ENCODE measurements around the gene CASKIN2. TPM values are rescaled to one million over a fixed set of nuclear protein-coding genes. Genes with fewer than 3 reads are reported as not detected.

Gene CASKIN2
- total and polyA plus RNA-seq, 9 donors: 11.4 to 27.9 (median 23.8) TPM

DNA sequence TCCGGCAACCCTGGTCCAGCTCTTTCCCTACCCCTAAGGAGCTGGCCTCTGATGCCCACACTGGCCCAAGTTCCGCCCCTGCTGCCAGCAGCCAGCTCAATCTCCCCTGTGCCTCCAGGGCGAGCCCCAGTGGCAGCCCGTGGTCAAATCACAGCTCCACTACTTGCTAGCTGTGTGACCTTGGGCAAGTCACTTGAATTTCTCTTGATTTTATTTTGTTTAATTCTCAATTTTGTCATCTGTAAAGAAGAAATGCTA, 10.3 kb downstream of the CASKIN2 start:
- no peaks in the 10 kb centered on the region for H3K9me3 ChIP-seq (replicated peaks; ENCODE audit: control insufficient read depth, low read depth, low read length)
- 100% methylated on average over 2 of the region's 4 CpGs for WGBS (ENCODE audit: insufficient coverage)
- no peak for DNase-seq
- peaks cover 45% of the 10 kb centered on the region for H3K4me1 ChIP-seq (ENCODE audit: control insufficient read depth, insufficient read depth, low read length)
- no peak overlapping the region for H3K27ac ChIP-seq (ENCODE audit: low read length)
- no peak overlapping the region for H3K4me3 ChIP-seq (ENCODE audit: low read length)
- no peaks in the 10 kb centered on the region for H3K27me3 ChIP-seq (ENCODE audit: control insufficient read depth, insufficient read depth, low read length)
- peaks cover 95% of the 10 kb centered on the region for H3K36me3 ChIP-seq (ENCODE audit: control insufficient read depth, insufficient read depth, low read length)

DNA sequence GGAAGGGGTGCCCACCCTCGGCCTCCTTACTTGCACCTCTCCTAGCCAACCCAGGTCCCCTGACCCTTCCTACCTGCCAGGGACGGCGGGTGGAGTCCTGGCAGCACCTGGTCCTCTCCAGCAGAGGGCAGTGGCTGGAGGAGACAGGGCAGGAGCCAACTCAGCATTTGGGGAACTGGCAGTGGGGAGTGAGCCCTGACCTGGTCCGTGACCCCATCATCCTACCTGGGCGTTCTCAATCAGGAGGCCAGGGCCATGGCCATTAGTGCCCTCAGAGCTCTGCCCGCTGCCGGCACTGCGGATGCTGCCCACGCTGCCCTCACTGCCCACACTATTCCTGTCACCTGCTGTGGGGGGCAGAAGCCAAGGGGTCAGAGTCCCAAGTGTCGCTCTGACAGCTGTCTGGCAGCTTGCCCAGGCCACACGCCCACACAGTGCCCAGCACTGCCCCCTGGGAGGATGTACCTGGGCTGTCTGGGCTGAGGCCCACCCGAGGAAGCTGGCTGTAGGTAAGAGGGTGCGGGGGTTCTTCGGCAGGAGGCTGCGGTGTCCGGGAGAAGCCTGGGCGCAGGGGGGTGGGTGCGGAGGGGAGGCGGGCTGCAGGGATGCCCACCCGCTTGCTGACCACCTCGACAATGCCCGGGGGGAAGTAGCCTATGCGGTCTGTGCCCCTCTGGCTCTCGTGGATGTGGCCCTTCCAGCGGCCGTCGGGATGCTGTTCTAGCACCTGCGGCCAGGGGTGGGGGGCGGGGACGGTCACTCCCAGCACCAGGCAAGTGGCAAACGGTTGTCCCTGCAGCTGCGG, 10.8 kb downstream of the CASKIN2 start:
- 82% methylated on average over 28 of the region's 32 CpGs for WGBS (ENCODE audit: insufficient coverage)
- H3K27me3 ChIP-seq (ENCODE audit: control insufficient read depth, insufficient read depth, low read length): no peaks in the 10 kb centered on the region
- H3K4me1 ChIP-seq (ENCODE audit: control insufficient read depth, insufficient read depth, low read length): peaks cover 40% of the 10 kb centered on the region
- no peaks in the 10 kb centered on the region for H3K9me3 ChIP-seq (replicated peaks; ENCODE audit: control insufficient read depth, low read depth, low read length)
- no peak overlapping the region for H3K4me3 ChIP-seq (ENCODE audit: low read length)
- H3K36me3 ChIP-seq (ENCODE audit: control insufficient read depth, insufficient read depth, low read length): peaks cover 96% of the 10 kb centered on the region
- no peak overlapping the region for H3K27ac ChIP-seq (ENCODE audit: low read length)
- DNase-seq: no peak

DNA sequence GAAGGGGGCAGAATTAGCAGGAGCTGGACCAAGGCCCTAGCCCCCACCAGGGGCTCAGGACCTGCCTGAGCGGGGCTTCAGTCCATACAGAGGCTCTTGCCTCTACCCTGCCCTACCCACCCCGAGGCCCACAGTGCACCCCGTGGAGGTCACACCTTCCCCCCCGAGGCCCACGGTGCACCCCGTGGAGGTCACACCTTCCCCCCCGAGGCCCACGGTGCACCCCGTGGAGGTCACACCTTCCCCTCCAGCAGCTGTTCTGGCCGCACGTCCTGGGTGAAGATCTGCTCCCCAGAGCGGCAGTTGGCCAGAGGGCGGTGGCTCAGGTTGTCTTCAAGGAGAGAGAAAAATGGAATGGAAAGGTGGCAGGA, 11.4 kb downstream of the CASKIN2 start:
- Histone ChIP-seq H3K36me3 (ENCODE audit: control insufficient read depth, insufficient read depth, low read length) (peaks cover 95% of the 10 kb centered on the region), H3K4me1 (ENCODE audit: control insufficient read depth, insufficient read depth, low read length) (peaks cover 40% of the 10 kb centered on the region), H3K27me3 (ENCODE audit: control insufficient read depth, insufficient read depth, low read length) (no peaks in the 10 kb centered on the region), H3K27ac (ENCODE audit: low read length) (no peak overlapping the region), H3K9me3 (replicated peaks; ENCODE audit: control insufficient read depth, low read depth, low read length) (no peaks in the 10 kb centered on the region), H3K4me3 (ENCODE audit: low read length) (no peak overlapping the region)
- no peak for DNase-seq
- 75% methylated on average over 2 of the region's 13 CpGs for WGBS (ENCODE audit: insufficient coverage)

DNA sequence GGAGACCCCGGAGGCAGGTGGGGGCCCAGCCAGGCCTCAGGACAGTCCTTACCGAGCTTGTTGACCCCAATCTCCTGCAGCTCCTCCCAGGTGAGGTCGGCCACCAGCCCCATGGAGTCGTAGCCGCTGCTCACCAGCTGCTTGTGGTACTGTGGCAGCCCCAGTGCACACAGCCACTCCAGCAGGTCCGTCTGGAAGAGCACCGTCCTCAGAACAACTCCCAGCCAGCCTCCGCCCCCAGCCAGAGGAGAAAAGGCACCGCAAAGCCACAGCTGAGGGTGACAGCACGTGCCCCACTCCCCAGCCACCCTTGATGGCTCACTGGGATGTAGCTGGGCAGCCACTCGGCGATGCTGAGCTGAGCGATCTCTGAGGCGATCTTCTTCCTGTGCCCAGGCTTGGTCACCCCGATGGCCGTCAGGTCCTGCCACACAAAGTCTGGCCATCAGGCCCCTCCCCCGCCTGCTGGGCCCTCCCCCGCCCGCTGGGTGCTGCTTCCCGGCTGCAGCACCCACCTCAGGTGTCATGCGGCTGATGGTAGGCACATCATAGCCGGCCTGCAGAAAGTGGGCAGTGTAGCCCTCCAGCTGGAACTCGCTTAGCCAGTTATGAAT, 11.9 kb downstream of the CASKIN2 start:
- no peaks in the 10 kb centered on the region for H3K9me3 ChIP-seq (replicated peaks; ENCODE audit: control insufficient read depth, low read depth, low read length)
- peaks cover 96% of the 10 kb centered on the region for H3K36me3 ChIP-seq (ENCODE audit: control insufficient read depth, insufficient read depth, low read length)
- H3K4me1 ChIP-seq (ENCODE audit: control insufficient read depth, insufficient read depth, low read length): peaks cover 40% of the 10 kb centered on the region
- H3K27ac ChIP-seq (ENCODE audit: low read length): no peak overlapping the region
- DNase-seq: no peak
- WGBS (ENCODE audit: insufficient coverage): 69% methylated on average over 18 of the region's 23 CpGs
- H3K27me3 ChIP-seq (ENCODE audit: control insufficient read depth, insufficient read depth, low read length): no peaks in the 10 kb centered on the region
- H3K4me3 ChIP-seq (ENCODE audit: low read length): no peak overlapping the region

DNA sequence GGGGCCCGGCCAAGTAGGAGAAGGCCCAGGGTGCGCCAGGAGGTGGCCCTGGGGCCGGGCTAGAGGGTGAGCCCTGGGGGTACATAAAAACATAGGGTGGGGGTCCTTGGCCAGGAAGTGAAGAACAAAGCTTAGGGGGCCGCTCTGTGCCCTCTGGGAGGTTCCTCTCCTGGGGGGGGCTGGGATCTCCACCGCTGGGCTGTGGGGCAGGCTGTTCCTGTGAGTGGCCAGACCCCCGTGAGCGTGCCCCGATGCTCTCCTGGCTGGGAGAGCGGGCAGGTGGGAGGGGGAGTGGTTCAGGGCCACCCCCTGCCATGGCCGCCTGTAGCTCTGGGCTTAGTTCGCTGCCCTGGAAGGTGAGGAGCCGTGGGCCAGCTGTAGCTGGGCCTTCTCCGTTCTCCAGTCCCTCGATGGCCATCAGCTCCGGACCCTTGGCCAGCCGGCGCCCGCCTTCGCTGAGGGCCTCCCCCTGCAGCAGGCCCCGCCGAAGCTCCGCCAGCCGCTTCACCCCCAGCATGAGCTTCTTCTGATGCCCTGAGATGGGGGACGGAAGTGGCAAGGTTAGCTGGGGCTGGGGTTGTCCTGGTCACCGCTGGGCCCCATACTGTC, 12.5 kb downstream of the CASKIN2 start:
- peaks cover 39% of the 10 kb centered on the region for H3K4me1 ChIP-seq (ENCODE audit: control insufficient read depth, insufficient read depth, low read length)
- H3K27me3 ChIP-seq (ENCODE audit: control insufficient read depth, insufficient read depth, low read length): no peaks in the 10 kb centered on the region
- H3K36me3 ChIP-seq (ENCODE audit: control insufficient read depth, insufficient read depth, low read length): peaks cover 97% of the 10 kb centered on the region
- no peak overlapping the region for H3K4me3 ChIP-seq (ENCODE audit: low read length)
- no peak for DNase-seq
- WGBS (ENCODE audit: insufficient coverage): 80% methylated on average over 18 of the region's 25 CpGs
- H3K27ac ChIP-seq (ENCODE audit: low read length): no peak overlapping the region
- H3K9me3 ChIP-seq (replicated peaks; ENCODE audit: control insufficient read depth, low read depth, low read length): no peaks in the 10 kb centered on the region

DNA sequence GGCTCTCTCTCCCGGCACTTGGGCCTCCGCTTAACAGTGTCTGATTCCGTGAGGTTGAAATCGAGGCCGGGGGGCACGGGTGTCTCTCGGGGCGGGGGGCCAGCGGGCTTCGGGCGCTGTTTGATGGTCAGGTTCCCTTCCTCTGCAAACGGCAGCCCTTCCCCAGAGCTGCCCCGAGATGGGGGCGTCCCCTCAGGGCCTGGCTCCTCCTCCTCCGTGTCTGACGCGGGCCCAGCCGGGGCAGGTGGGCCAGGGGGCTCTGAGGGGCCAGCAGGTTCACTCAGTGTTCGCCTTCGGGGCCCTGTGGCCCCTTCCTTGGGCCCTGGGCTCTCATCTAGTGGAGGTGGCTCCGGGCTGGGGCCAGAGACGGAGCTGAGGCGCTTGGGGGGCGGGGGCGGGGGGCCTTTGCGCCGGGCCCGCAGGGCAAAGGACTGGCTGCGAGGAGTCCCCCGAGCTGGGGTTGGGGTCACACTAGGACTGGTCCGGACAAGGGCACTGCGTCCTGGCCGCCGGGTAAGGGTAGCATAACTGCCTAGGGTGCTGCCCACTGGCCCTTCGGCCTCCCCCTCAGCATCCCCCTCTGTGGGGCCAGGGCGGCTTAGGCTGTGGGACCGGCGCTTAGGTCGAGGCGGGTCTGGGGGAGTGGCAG, 13.1 kb downstream of the CASKIN2 start:
- Histone ChIP-seq H3K27me3 (ENCODE audit: control insufficient read depth, insufficient read depth, low read length) (no peaks in the 10 kb centered on the region), H3K9me3 (replicated peaks; ENCODE audit: control insufficient read depth, low read depth, low read length) (no peaks in the 10 kb centered on the region), H3K4me1 (ENCODE audit: control insufficient read depth, insufficient read depth, low read length) (peaks cover 43% of the 10 kb centered on the region), H3K36me3 (ENCODE audit: control insufficient read depth, insufficient read depth, low read length) (peaks cover 96% of the 10 kb centered on the region), H3K4me3 (ENCODE audit: low read length) (no peak overlapping the region), H3K27ac (ENCODE audit: low read length) (peak overlapping the region; percentile 65)
- WGBS (ENCODE audit: insufficient coverage): 81% methylated on average over 33 of the region's 40 CpGs
- DNase-seq: no peak

DNA sequence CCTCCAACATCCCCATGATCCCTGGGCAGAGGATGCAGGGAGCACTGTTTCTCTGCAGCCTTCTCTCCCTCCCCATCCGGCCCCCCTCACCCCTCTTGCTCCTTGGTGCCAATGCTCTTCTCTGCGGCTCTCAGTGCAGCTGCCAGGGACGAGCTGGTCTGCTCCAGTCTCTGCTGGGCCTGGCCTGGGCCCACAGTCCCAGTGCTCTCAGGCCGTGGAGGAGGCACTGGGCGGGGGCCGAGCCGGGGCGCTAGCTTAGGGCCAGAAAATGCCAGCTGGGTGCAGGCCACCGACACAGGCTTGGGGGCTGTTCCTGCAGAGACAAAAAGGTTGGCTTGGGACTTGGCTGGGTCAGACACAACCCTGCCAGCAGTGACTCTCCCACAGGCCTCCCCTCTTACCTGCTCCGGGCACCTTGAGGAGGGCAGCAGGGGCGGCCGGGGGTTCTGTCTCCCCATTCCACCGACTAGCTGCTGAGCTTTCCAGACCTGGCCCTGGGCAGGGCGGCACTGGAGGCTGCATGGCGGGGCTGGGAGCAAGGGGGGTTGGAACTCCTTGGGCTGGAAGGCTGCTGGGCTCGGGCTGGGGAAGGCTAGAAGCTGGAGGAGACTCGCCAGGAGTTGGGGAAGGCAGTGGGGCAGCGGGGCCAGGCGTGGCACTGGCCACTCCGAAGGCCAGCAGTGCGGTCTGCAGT, 13.8 kb downstream of the CASKIN2 start:
- Histone ChIP-seq H3K27me3 (ENCODE audit: control insufficient read depth, insufficient read depth, low read length) (no peaks in the 10 kb centered on the region), H3K4me3 (ENCODE audit: low read length) (no peak overlapping the region), H3K4me1 (ENCODE audit: control insufficient read depth, insufficient read depth, low read length) (peaks cover 43% of the 10 kb centered on the region), H3K9me3 (replicated peaks; ENCODE audit: control insufficient read depth, low read depth, low read length) (no peaks in the 10 kb centered on the region), H3K27ac (ENCODE audit: low read length) (peak overlapping the region; percentile 65), H3K36me3 (ENCODE audit: control insufficient read depth, insufficient read depth, low read length) (peaks cover 96% of the 10 kb centered on the region)
- WGBS (ENCODE audit: insufficient coverage): 74% methylated on average over 21 of the region's 21 CpGs
- peak; percentile 71 for DNase-seq

DNA sequence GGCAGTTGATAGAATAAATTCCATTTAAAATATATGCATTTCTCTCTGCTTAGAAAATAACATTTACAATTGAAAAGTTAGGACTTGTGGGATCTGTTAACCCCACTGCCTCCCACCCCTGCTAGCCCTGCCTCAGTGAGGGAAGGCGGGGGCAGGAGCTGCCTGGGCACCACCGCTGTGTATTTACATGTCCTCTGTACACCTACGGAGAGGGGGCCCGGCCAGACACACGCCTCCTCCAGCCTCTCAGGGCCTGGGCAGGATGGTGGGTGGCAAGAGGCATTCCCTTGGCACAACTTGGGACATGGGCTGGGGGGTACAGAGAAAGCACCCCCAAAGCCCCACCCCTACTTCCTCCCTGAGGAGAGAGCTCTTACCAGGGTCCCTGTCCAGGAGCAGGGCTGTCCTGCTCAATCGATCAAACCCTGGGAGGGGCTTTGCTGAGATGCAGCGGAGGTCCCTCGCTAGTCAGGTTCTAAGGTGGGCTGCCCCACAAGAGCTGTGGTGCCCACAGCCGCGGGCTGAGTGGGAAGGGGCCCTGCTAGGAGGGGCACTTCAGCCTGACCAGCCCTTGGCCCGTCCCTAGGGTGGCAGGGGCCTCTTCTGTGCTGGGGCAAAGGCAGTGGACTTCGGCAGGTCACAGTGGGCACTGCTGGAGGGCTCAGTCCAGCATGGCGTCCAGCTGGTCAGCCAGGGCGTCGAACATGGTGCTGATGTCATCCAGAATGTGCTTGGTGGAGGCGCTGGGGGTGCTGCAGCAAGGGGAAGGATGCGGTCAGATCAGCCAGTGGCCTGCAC, 14.7 kb downstream of the CASKIN2 start:
- peaks cover 43% of the 10 kb centered on the region for H3K4me1 ChIP-seq (ENCODE audit: control insufficient read depth, insufficient read depth, low read length)
- peaks cover 96% of the 10 kb centered on the region for H3K36me3 ChIP-seq (ENCODE audit: control insufficient read depth, insufficient read depth, low read length)
- WGBS (ENCODE audit: insufficient coverage): 85% methylated on average over 13 of the region's 17 CpGs
- no peak for DNase-seq
- H3K9me3 ChIP-seq (replicated peaks; ENCODE audit: control insufficient read depth, low read depth, low read length): no peaks in the 10 kb centered on the region
- no peaks in the 10 kb centered on the region for H3K27me3 ChIP-seq (ENCODE audit: control insufficient read depth, insufficient read depth, low read length)
- H3K27ac ChIP-seq (ENCODE audit: low read length): peak overlapping the region; percentile 20
- H3K4me3 ChIP-seq (ENCODE audit: low read length): no peak overlapping the region

DNA sequence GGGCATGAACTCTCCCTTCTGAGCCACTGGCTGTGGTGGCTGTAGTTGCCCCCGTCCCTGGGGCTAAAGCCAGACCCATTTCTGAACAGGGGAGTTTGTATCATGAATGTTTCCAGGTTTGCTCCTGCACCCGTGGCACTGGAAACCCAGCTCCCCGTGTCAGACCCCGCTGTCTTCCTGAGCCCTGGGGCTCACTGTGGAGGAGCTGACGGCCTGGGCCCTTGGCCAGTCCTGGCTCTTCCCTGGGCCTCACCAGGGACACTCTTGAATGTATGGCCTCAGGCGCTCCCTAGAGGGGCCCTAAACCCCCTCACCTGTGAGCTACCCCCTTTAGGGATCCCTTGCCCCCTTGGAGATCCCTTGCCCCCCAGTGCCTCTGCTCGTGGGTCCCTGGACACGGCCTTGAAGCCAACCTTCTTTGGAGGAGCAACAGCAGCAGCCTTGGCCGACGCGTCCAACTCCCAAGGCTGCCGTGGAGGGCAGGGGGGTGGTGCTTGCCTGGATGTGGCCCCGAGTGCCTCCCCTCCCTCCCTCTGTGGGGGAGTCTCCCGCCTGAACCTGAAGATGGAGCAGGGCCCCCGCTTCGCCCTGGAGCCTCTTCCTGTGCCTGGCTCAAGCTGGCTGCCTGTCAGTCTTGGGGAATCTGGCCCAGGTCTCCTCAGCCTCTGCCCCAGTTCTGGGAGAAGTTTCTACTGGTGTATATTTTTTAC, 15.9 kb downstream of the CASKIN2 start:
- peaks cover 38% of the 10 kb centered on the region for H3K4me1 ChIP-seq (ENCODE audit: control insufficient read depth, insufficient read depth, low read length)

More for the DNA sequence above, 15.9 kb downstream of the CASKIN2 start:
- WGBS (ENCODE audit: insufficient coverage): 59% methylated on average over 5 of the region's 16 CpGs
- Histone ChIP-seq H3K36me3 (ENCODE audit: control insufficient read depth, insufficient read depth, low read length) (peaks cover 96% of the 10 kb centered on the region), H3K27me3 (ENCODE audit: control insufficient read depth, insufficient read depth, low read length) (no peaks in the 10 kb centered on the region), H3K27ac (ENCODE audit: low read length) (peak overlapping the region; percentile 5), H3K9me3 (replicated peaks; ENCODE audit: control insufficient read depth, low read depth, low read length) (no peaks in the 10 kb centered on the region), H3K4me3 (ENCODE audit: low read length) (no peak overlapping the region)
- DNase-seq: no peak
